ENCODE measurements around the gene MEF2B. TPM values are rescaled to one million over a fixed set of nuclear protein-coding genes. Genes with fewer than 3 reads are reported as not detected.

MEF2B gene
- total RNA-seq, 1 donor from 2014 or later, result under 0.01 TPM

DNA sequence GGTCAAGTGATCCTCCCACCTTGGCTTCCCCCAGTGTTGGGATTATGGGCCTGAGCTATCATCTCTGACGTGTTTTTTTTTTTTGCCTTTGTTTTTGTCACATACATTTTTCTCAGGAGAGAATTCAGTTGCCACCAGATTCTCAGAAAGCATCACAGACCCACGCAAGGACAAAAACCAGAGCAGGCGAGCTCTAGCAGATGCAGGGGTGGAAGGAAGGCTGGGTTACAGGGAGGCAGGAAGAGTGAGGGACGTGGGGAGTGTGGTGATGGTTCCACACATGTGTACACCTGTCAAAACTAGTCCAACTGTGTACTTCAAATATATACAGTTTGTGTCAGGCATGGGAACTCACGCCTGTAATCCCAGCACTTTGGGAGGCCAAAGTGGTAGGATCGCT is 36.1 kb downstream of the MEF2B start:
- no peak overlapping the region for H3K4me3 ChIP-seq (ENCODE audit: low read depth, low read length)
- TF ChIP-seq, protein P1, sequence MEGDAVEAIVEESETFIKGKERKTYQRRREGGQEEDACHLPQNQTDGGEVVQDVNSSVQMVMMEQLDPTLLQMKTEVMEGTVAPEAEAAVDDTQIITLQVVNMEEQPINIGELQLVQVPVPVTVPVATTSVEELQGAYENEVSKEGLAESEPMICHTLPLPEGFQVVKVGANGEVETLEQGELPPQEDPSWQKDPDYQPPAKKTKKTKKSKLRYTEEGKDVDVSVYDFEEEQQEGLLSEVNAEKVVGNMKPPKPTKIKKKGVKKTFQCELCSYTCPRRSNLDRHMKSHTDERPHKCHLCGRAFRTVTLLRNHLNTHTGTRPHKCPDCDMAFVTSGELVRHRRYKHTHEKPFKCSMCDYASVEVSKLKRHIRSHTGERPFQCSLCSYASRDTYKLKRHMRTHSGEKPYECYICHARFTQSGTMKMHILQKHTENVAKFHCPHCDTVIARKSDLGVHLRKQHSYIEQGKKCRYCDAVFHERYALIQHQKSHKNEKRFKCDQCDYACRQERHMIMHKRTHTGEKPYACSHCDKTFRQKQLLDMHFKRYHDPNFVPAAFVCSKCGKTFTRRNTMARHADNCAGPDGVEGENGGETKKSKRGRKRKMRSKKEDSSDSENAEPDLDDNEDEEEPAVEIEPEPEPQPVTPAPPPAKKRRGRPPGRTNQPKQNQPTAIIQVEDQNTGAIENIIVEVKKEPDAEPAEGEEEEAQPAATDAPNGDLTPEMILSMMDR (IDR thresholded peaks at IDR 0.05; ENCODE audit: insufficient read depth, low read length, severe bottlenecking), result no peak
- H3K27me3 ChIP-seq (ENCODE audit: control insufficient read depth, insufficient read depth, low read length), result no peaks in the 10 kb centered on the region
- FAIRE-seq (no peak), DNase-seq (ENCODE audit: low read depth) (no peak)
- no peaks in the 10 kb centered on the region for H3K36me3 ChIP-seq (ENCODE audit: control insufficient read depth, insufficient read depth, low read length)

DNA sequence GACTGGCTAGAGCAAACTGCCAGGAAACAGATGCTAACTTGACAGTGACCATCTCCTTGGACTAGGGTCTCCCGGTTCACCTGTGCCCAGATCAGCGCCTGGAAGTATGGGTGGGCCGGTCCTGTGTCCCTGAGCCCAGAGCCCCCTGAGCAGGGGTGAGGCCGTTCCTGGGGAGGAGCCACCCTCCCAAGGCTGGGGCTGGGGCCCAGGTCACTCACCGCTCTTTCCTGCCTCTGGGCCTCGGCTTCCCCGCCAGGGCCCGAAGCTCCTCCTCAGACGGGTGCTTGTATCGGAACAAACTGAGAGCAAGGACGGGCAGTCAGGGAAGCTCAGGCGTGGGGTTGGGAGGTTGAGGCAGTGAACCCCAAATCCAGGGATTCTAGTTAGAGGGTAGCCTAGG is 37.2 kb downstream of the MEF2B start:
- Histone ChIP-seq H3K4me3 (ENCODE audit: low read depth, low read length) (no peak overlapping the region), H3K27me3 (ENCODE audit: control insufficient read depth, insufficient read depth, low read length) (no peaks in the 10 kb centered on the region), H3K36me3 (ENCODE audit: control insufficient read depth, insufficient read depth, low read length) (no peaks in the 10 kb centered on the region)
- TF ChIP-seq, protein P1 (IDR thresholded peaks at IDR 0.05; ENCODE audit: insufficient read depth, low read length, severe bottlenecking), result no peak
- FAIRE-seq (no peak), DNase-seq (ENCODE audit: low read depth) (no peak)

DNA sequence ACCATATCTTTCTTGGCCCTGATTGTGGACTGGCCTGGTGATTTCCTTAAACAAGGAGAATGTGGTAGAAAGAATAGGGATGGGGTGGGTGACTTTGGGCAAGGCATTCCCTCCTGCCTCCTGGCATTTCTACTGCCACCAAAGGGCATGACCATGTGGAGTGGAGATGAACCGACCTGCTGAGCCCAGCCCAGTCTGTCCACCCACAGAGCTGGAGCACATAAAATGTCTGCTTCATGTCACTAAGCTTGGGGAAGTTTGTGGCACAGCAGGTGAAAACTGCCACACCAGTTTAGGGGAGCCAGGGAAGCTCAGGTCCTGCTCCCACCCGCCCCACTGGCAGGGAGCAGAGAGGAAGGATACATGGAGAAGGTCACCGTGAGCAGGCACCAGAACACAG is 38.1 kb downstream of the MEF2B start:
- H3K27me3 ChIP-seq (ENCODE audit: control insufficient read depth, insufficient read depth, low read length), result no peaks in the 10 kb centered on the region
- DNase-seq (ENCODE audit: low read depth) (no peak), FAIRE-seq (no peak)
- H3K36me3 ChIP-seq (ENCODE audit: control insufficient read depth, insufficient read depth, low read length), result no peaks in the 10 kb centered on the region
- H3K4me3 ChIP-seq (ENCODE audit: low read depth, low read length), result no peak overlapping the region
- TF ChIP-seq, protein P1 (IDR thresholded peaks at IDR 0.05; ENCODE audit: insufficient read depth, low read length, severe bottlenecking), result no peak

DNA sequence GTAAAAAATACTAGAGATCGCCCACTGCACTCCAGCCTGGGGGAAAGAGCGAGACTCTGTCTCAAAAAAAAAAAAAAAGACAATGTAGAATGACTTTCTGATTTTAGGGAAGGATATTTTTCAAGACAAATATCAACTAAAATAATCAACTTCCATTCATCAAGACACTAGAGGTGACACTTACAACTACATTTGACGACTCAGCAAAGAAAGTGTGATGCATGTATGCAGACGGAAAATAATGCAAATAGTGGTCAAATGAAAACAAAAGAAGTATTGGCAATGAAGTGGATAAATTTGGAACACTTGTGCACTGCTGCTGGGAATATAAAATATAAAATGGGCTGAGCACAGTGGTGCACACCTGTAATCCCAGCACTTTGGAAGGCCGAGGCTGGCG is 44.0 kb downstream of the MEF2B start:
- FAIRE-seq (no peak), DNase-seq (ENCODE audit: low read depth) (no peak)
- Histone ChIP-seq H3K4me3 (ENCODE audit: low read depth, low read length) (no peak overlapping the region), H3K27me3 (ENCODE audit: control insufficient read depth, insufficient read depth, low read length) (no peaks in the 10 kb centered on the region), H3K36me3 (ENCODE audit: control insufficient read depth, insufficient read depth, low read length) (no peaks in the 10 kb centered on the region)
- TF ChIP-seq, protein P1 (IDR thresholded peaks at IDR 0.05; ENCODE audit: insufficient read depth, low read length, severe bottlenecking), result no peak

DNA sequence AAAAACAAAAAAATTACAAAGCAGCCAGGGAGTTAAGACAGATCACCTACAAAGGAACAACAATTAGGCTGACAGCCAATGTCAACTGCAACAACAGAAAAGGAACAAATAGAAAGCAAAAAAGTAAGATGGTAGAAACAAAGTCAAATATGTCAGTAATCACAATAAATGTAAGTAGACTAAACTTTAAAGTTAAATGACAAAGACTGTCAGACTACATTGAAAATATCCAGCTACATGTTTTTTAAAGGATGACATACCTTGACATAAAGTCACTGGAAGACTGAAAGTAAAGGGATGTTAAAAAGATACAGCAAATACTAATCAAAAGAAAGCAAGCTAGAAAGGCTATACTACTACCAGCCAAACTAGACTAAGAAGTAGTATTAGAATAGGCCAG is 46.7 kb downstream of the MEF2B start:
- TF ChIP-seq, protein P1 (IDR thresholded peaks at IDR 0.05; ENCODE audit: insufficient read depth, low read length, severe bottlenecking), result no peak
- FAIRE-seq (no peak), DNase-seq (ENCODE audit: low read depth) (no peak)
- Histone ChIP-seq H3K36me3 (ENCODE audit: control insufficient read depth, insufficient read depth, low read length) (no peaks in the 10 kb centered on the region), H3K27me3 (ENCODE audit: control insufficient read depth, insufficient read depth, low read length) (no peaks in the 10 kb centered on the region), H3K4me3 (ENCODE audit: low read depth, low read length) (no peak overlapping the region)

GRCh38 chr19:19122902-19123301 is 47.2 kb downstream of the MEF2B start:
- DNase-seq (ENCODE audit: low read depth) (no peak), FAIRE-seq (no peak)
- no peaks in the 10 kb centered on the region for H3K36me3 ChIP-seq (ENCODE audit: control insufficient read depth, insufficient read depth, low read length)
- TF ChIP-seq, protein P1 (IDR thresholded peaks at IDR 0.05; ENCODE audit: insufficient read depth, low read length, severe bottlenecking), result no peak
- H3K4me3 ChIP-seq (ENCODE audit: low read depth, low read length), result no peak overlapping the region
- H3K27me3 ChIP-seq (ENCODE audit: control insufficient read depth, insufficient read depth, low read length), result no peaks in the 10 kb centered on the region

Measured in bronchial epithelial cell (primary cell).